Measurements from ENCODE around the gene HTRA2. TPM values are rescaled to one million over a fixed set of nuclear protein-coding genes. Genes with fewer than 3 reads are reported as not detected.

HTRA2 gene
- 10 to 100 TPM; 19.1 to 47.4 (median 37.0) TPM for total RNA-seq
- 10 to 100 TPM; 25.6 to 42.0 (median 29.0) TPM for polyA plus RNA-seq
- long read RNA-seq, donor 1, transcript HTRA2-201 (8 exons, 2,370 nt), result major isoform, 10 of 16 reads
- long read RNA-seq, donor 1, partial matches to known transcripts, result 5 of 16 reads
- long read RNA-seq, donor 1, other reads (novel, unspliced or antisense), result 0 of 16 reads
- long read RNA-seq, donor 2, transcript HTRA2-201 (8 exons, 2,370 nt), result major isoform, 8 of 9 reads
- long read RNA-seq, donor 2, partial matches to known transcripts, result 0 of 9 reads
- long read RNA-seq, donor 2, other reads (novel, unspliced or antisense), result 0 of 9 reads
- long read RNA-seq, donor 3, transcript HTRA2-201 (8 exons, 2,370 nt), result major isoform, 8 of 8 reads
- long read RNA-seq, donor 3, partial matches to known transcripts, result 0 of 8 reads
- long read RNA-seq, donor 3, other reads (novel, unspliced or antisense), result 0 of 8 reads
- long read RNA-seq, donor 4, transcript HTRA2-201 (8 exons, 2,370 nt), result major isoform, 6 of 9 reads
- long read RNA-seq, donor 4, partial matches to known transcripts, result 3 of 9 reads
- long read RNA-seq, donor 4, other reads (novel, unspliced or antisense), result 0 of 9 reads
- long read RNA-seq, donor 5, transcript HTRA2-201 (8 exons, 2,370 nt), result major isoform, 98 of 112 reads
- long read RNA-seq, donor 5, partial matches to known transcripts, result 4 of 112 reads
- long read RNA-seq, donor 5, other reads (novel, unspliced or antisense), result 10 of 112 reads
- long read RNA-seq, donor 6, transcript HTRA2-201 (8 exons, 2,370 nt), result major isoform, 7 of 7 reads
- long read RNA-seq, donor 6, partial matches to known transcripts, result 0 of 7 reads
- long read RNA-seq, donor 6, other reads (novel, unspliced or antisense), result 0 of 7 reads
- long read RNA-seq, donor 7, partial matches to known transcripts, result 0 of 4 reads
- long read RNA-seq, donor 7, other reads (novel, unspliced or antisense), result 0 of 4 reads
- long read RNA-seq, donor 8, transcript HTRA2-201 (8 exons, 2,370 nt), result major isoform, 9 of 10 reads
- long read RNA-seq, donor 8, partial matches to known transcripts, result 0 of 10 reads
- long read RNA-seq, donor 8, other reads (novel, unspliced or antisense), result 0 of 10 reads
- long read RNA-seq, donor 9, partial matches to known transcripts, result 141 of 177 reads
- long read RNA-seq, donor 9, other reads (novel, unspliced or antisense), result 32 of 177 reads
- long read RNA-seq, donor 10, transcript HTRA2-201 (8 exons, 2,370 nt), result major isoform, 20 of 31 reads
- long read RNA-seq, donor 10, partial matches to known transcripts, result 10 of 31 reads
- long read RNA-seq, donor 10, other reads (novel, unspliced or antisense), result 0 of 31 reads

DNA sequence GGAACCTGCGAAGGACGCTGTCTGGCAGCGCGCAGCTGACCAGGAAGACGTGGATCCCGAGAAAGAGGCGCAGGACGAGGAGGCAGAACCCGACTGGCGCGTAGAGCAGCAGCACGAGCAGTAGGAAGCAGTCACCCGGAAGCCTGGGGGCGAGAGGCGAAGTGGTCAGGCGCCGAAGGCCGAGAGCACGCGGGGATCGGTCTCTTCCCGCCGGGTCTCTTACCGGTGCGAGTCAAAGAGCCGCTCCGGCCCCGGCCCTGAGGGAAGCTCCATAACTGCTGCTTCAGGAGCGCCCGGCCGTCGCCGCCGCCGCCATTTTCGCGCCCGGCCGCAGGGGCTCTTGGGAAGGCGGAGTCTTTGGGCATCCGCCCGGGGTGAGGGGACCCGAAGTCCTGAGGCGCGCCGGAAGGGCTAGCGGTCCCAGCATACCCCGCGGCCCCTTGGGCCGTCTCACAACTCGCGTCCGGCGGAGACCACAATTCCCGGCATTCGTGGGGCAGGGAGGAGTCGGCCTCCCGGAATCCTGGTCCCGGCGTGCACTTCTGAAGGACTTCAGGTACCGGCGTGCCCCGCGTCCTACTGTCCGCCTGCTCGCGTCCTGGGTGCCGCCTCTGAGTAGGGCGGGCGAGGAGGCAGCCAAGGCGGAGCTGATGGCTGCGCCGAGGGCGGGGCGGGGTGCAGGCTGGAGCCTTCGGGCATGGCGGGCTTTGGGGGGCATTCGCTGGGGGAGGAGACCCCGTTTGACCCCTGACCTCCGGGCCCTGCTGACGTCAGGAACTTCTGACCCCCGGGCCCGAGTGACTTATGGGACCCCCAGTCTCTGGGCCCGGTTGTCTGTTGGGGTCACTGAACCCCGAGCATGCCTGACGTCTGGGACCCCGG, at the start of gene HTRA2, which contains the start of gene AUP1:
HTRA2 (plus strand) TSS at position 577 of the 882 bp plus-strand sequence; CDS start at position 651, 74 bp downstream.
AUP1 (minus strand) TSS at position 350 of the 882 bp plus-strand sequence; CDS start at position 273, 77 bp downstream.
- Histone ChIP-seq H3K9me3 (replicated peaks in 1 of 3) (no peaks in the 10 kb centered on the region), H3K36me3 (replicated peaks in 1 of 2) (peaks cover 0 to 34% of the 10 kb centered on the region in 2 donors), H3K27ac (peak within 1 kb of the TSS; percentile 65 to 93 (median 83)), H3K4me3 (peak within 1 kb of the TSS; percentile 63 to 87 (median 78)), H3K27me3 (no peaks in the 10 kb centered on the region), H3K4me1 (replicated peaks in 1 of 2) (peaks cover 11 to 15% of the 10 kb centered on the region in 2 donors)
- peak; percentile 98 to 99 (median 99) for DNase-seq
- TF ChIP-seq, protein P1, sequence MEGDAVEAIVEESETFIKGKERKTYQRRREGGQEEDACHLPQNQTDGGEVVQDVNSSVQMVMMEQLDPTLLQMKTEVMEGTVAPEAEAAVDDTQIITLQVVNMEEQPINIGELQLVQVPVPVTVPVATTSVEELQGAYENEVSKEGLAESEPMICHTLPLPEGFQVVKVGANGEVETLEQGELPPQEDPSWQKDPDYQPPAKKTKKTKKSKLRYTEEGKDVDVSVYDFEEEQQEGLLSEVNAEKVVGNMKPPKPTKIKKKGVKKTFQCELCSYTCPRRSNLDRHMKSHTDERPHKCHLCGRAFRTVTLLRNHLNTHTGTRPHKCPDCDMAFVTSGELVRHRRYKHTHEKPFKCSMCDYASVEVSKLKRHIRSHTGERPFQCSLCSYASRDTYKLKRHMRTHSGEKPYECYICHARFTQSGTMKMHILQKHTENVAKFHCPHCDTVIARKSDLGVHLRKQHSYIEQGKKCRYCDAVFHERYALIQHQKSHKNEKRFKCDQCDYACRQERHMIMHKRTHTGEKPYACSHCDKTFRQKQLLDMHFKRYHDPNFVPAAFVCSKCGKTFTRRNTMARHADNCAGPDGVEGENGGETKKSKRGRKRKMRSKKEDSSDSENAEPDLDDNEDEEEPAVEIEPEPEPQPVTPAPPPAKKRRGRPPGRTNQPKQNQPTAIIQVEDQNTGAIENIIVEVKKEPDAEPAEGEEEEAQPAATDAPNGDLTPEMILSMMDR (IDR thresholded peaks at IDR 0.05), result peak in 3 of 6 experiments; percentile 2 to 20 (median 14)
- peak; percentile 42 to 76 for TF ChIP-seq POLR2A (IDR thresholded peaks at IDR 0.05)
- intact Hi-C loops (cut with DNase I), result loop anchor here (2.0 to 5.0 kb wide), 2 partner anchors 23 to 42 kb away; partner anchors contain the start of gene PCGF1 (in 1 of the 2)
- 0 to 1% (median 0%) methylated on average over 16 to 87 of the region's 87 CpGs for WGBS, 4 donors

DNA sequence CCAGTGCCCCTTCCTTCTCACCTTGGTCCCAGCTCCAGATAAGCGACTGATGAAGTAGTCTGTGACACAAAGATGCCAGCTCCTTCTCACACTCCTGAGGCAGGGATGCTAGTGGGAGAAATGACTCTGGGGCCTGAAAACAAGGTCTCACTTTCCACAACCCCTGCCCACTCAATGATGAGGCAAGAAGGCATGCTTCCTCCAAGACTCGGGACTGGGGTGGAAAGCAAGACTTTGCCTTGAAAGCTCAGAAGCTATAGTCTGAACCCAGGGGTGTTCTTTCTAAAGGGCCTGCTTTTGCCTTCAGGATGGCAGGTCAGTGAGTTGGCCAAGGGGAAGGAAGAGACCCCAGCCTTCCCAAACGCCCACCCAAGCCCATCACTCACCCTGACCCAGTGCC, 48.3 kb upstream of the HTRA2 start:
- WGBS, 4 donors, result 49 to 72% (median 64%) methylated on average over 2 to 3 of the region's 3 CpGs
- Histone ChIP-seq H3K4me1 (replicated peaks in 1 of 2) (peaks cover 13 to 25% of the 10 kb centered on the region in 2 donors), H3K27ac (no peak overlapping the region), H3K4me3 (peak overlapping the region in 2 of 4 donors; percentile 72 to 94), H3K9me3 (replicated peaks in 1 of 3) (no peaks in the 10 kb centered on the region), H3K27me3 (no peaks in the 10 kb centered on the region), H3K36me3 (replicated peaks in 1 of 2) (peaks cover 0 to 23% of the 10 kb centered on the region in 2 donors)
- TF ChIP-seq, protein P1 (IDR thresholded peaks at IDR 0.05), result no peak
- TF ChIP-seq POLR2A (IDR thresholded peaks at IDR 0.05), result no peak
- DNase-seq, result no peak
- intact Hi-C loops (cut with DNase I), result loop anchor here (5.0 kb wide), 1 partner anchor 106 kb away; no protein-coding TSS in a partner anchor

DNA sequence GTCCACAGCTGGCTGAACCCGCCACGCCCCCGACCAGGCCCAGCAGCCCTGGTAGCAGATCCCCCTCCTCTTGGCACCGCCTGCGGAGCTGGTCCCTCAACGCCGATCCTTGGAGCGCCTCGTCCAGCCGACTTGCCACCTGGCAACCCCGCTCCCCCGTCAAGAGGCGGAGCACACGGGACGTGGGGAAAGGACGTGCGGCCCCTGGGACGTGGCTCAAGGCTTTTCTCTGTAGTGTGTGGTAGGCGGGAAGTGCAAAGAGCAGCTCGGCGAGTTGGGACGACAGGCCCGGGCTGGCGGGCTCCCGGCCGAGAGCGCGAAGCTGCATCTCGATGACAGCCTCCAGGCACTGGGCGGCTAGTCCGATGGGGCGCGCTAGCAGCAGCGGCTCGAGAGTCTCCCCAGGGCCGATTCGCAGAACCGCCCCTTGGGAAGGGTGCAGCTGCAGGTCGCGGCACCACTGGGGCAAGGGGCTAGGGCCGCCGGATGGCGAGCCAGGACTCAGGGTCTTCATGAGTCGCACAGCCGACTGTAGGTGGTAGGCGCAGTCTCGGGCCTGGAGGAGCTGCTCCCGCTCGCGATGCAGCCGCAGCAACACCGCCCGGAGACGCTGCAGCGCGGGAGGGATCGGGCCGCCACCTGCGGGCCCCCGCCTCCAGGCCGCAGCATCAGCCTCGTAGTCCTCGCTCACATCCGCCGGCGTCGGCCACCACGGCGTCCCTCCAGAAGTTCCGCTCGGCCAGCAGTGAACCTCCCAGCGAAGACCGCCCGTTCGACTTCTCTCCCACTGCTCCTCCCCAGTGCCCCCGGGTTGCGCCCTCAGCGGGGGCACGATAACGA, 47.6 kb upstream of the HTRA2 start:
- DNase-seq, result peak in 5 of 7 donors; percentile 37 to 68 (median 55)
- WGBS, 4 donors, result 1 to 8% (median 2%) methylated on average over 12 to 80 of the region's 80 CpGs
- no peak for TF ChIP-seq POLR2A (IDR thresholded peaks at IDR 0.05)
- TF ChIP-seq, protein P1 (IDR thresholded peaks at IDR 0.05), result no peak
- Histone ChIP-seq H3K27ac (peak overlapping the region in 4 of 5 donors; percentile 74 to 93 (median 87)), H3K36me3 (replicated peaks in 1 of 2) (peaks cover 0 to 30% of the 10 kb centered on the region in 2 donors), H3K4me1 (replicated peaks in 1 of 2) (peaks cover 13 to 25% of the 10 kb centered on the region in 2 donors), H3K27me3 (no peaks in the 10 kb centered on the region), H3K9me3 (replicated peaks in 1 of 3) (no peaks in the 10 kb centered on the region), H3K4me3 (peak overlapping the region; percentile 72 to 99 (median 89))
- intact Hi-C loops (cut with DNase I), result loop anchor here (5.0 kb wide), 1 partner anchor 105 kb away; no protein-coding TSS in a partner anchor
